ENCODE results near the gene PARP2. TPM values are rescaled to one million over a fixed set of nuclear protein-coding genes. Genes with fewer than 3 reads are reported as not detected.

Gene PARP2
- total and polyA plus RNA-seq, 11 donors: 6.8 to 21.1 (median 16.2) TPM

DNA sequence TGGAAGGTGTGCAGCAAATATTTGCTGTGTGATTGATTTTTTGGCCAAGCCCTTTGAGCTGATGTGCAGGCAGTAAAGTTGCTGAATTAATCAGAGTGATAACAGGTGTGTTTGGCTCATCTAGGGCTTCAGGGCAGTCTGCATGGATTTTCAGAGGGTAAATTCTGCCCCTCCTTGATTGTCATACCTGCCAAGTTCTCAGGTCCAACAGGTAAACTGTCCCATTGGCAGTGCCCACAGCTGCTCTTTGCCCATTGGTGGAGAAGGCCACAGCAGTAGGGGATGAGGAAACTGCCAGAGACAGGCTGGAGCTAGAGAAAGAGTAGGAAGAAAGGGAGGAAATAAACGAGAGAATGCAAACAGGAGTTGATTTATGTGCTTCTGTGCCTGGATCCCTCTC lies 36.3 kb downstream of the PARP2 start:
- Histone ChIP-seq H3K4me3 (no peak overlapping the region), H3K9me3 (no peaks in the 10 kb centered on the region), H3K36me3 (peaks cover 1 to 100% (median 100%) of the 10 kb centered on the region in 9 donors), H3K27ac (no peak overlapping the region), H3K4me1 (no peaks in the 10 kb centered on the region), H3K27me3 (no peaks in the 10 kb centered on the region)
- DNase-seq (no peak), ATAC-seq (no peak)
- WGBS, 4 donors: 73 to 94% (median 82%) methylated on average over 1 of the region's 1 CpG
- no peak for TF ChIP-seq POLR2A (IDR thresholded peaks at IDR 0.05)
- TF ChIP-seq, protein P1, sequence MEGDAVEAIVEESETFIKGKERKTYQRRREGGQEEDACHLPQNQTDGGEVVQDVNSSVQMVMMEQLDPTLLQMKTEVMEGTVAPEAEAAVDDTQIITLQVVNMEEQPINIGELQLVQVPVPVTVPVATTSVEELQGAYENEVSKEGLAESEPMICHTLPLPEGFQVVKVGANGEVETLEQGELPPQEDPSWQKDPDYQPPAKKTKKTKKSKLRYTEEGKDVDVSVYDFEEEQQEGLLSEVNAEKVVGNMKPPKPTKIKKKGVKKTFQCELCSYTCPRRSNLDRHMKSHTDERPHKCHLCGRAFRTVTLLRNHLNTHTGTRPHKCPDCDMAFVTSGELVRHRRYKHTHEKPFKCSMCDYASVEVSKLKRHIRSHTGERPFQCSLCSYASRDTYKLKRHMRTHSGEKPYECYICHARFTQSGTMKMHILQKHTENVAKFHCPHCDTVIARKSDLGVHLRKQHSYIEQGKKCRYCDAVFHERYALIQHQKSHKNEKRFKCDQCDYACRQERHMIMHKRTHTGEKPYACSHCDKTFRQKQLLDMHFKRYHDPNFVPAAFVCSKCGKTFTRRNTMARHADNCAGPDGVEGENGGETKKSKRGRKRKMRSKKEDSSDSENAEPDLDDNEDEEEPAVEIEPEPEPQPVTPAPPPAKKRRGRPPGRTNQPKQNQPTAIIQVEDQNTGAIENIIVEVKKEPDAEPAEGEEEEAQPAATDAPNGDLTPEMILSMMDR (IDR thresholded peaks at IDR 0.05): no peak
- intact Hi-C loops (cut with DNase I): no loop called here

DNA sequence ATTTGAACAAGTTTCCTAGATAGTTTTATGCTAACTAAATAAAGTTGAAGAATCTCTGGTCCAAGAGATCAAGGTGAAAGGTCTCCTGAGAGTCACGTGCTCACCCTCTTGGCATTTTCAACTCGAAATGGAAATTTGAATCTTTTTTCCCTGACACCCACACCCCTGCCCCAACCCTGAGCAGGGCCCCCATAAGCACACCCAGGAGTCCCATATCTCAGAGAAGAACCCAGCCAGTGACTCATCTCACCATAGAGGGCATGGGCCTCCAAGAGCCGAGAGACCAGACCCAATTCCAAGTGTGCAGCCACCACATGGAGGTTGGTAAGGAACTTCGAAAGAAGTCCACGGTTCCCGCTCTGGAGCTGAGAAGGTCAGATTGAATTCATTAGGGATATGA lies 37.2 kb downstream of the PARP2 start:
- DNase-seq (no peak), ATAC-seq (no peak)
- intact Hi-C loops (cut with DNase I): no loop called here
- Histone ChIP-seq H3K4me1 (no peaks in the 10 kb centered on the region), H3K27me3 (no peaks in the 10 kb centered on the region), H3K27ac (no peak overlapping the region), H3K36me3 (peaks cover 2 to 100% (median 100%) of the 10 kb centered on the region in 9 donors), H3K4me3 (no peak overlapping the region), H3K9me3 (no peaks in the 10 kb centered on the region)
- TF ChIP-seq POLR2A (IDR thresholded peaks at IDR 0.05): no peak
- 84 to 95% (median 92%) methylated on average over 6 of the region's 6 CpGs for WGBS, 4 donors

DNA sequence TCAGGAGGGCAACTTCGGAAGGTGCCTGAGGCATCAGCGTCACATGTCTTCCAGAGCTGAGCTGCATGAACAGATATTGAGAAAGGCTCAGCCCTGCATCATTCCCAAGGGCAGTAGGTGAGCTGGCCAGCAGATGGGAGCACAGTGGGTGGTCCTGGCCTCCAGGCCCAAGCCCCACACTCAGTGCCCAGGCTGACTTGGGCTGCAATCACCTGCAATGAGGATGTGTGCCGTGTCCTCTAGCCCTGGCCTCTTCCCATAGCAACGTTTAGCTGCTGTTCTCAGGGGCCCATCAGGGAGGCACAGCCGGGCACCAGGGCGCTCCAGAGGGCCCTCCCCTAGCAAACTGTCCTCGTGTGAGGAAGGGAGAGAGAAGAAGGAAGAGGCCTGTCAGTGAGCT lies 37.9 kb downstream of the PARP2 start:
- no peak for TF ChIP-seq POLR2A (IDR thresholded peaks at IDR 0.05)
- TF ChIP-seq, protein P1 (IDR thresholded peaks at IDR 0.05): no peak
- H3K4me1 ChIP-seq: no peaks in the 10 kb centered on the region
- no peaks in the 10 kb centered on the region for H3K27me3 ChIP-seq
- no peak for DNase-seq
- peaks cover 2 to 100% (median 100%) of the 10 kb centered on the region in 9 donors for H3K36me3 ChIP-seq
- no peaks in the 10 kb centered on the region for H3K9me3 ChIP-seq
- H3K27ac ChIP-seq: no peak overlapping the region
- 83 to 90% (median 85%) methylated on average over 7 of the region's 7 CpGs for WGBS, 4 donors
- intact Hi-C loops (cut with DNase I): no loop called here
- H3K4me3 ChIP-seq: no peak overlapping the region
- no peak for ATAC-seq

DNA sequence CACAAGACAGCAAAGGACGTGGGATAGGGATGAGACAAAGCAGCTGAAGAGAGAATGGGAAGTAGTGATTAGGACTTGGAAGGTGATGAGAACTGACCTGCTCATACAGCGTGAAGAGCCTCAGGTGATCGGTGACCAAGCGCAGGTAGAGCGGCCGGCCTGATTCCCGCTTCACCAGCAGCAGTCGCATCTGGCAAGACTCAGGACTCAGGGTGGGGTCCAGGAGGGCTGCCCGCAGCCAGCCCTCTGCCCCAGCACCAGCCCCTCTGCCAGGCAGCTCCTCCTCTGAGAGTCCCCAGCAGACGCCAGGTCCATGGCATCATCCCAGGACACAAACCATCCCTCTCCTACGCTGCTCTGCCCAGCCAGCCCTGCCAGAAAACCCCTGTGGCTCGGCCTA lies 39.1 kb downstream of the PARP2 start:
- no peaks in the 10 kb centered on the region for H3K27me3 ChIP-seq
- intact Hi-C loops (cut with DNase I): no loop called here
- H3K27ac ChIP-seq: no peak overlapping the region
- H3K36me3 ChIP-seq: peaks cover 2 to 100% (median 98%) of the 10 kb centered on the region in 9 donors
- H3K9me3 ChIP-seq: no peaks in the 10 kb centered on the region
- ATAC-seq: no peak
- H3K4me3 ChIP-seq: no peak overlapping the region
- WGBS, 4 donors: 86 to 96% (median 95%) methylated on average over 9 to 12 of the region's 12 CpGs
- H3K4me1 ChIP-seq: no peaks in the 10 kb centered on the region
- no peak for DNase-seq
- TF ChIP-seq POLR2A (IDR thresholded peaks at IDR 0.05): no peak
- TF ChIP-seq, protein P1 (IDR thresholded peaks at IDR 0.05): no peak

DNA sequence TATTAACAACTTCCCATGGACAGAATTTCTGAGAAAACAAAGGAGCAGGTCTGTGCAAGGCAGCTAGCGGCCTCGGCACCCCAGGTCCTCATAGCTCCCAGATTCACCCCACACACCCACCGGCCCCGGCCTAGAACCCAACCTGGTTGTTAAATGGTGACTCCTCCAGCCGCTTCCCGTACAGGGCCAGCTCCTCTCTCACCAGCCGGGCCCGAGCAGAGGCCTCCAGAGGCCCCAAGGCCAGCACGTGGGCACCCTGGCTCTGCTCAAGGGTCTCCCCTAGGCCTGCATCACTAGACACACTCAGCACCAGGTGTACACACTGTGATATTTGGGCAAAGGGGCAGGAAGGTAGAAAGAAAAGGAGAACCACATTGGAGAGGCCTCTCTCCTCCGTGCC lies 39.6 kb downstream of the PARP2 start:
- Histone ChIP-seq H3K4me1 (no peaks in the 10 kb centered on the region), H3K27ac (no peak overlapping the region), H3K9me3 (no peaks in the 10 kb centered on the region), H3K4me3 (no peak overlapping the region), H3K36me3 (peaks cover 2 to 100% (median 98%) of the 10 kb centered on the region in 9 donors), H3K27me3 (no peaks in the 10 kb centered on the region)
- no peak for TF ChIP-seq POLR2A (IDR thresholded peaks at IDR 0.05)
- TF ChIP-seq, protein P1 (IDR thresholded peaks at IDR 0.05): no peak
- ATAC-seq (no peak), DNase-seq (no peak)
- intact Hi-C loops (cut with DNase I): no loop called here
- WGBS, 4 donors: 96 to 98% (median 96%) methylated on average over 9 to 10 of the region's 10 CpGs
